CD4-positive, alpha-beta memory T cell (primary cell): Measurements from ENCODE around the gene RBP7. TPM values are rescaled to one million over a fixed set of nuclear protein-coding genes. Genes with fewer than 3 reads are reported as not detected.

Source experiments
- microRNA-seq: library from miRNA; unstranded; fragments of <30 nt; microRNA quantifications from one replicate; pipeline ENCODE4 v1.2.0, GENCODE V29; 2021; ENCODE audit warnings: borderline replicate concordance, borderline number of aligned reads, borderline microRNAs expressed, mixed read lengths
- polyA plus RNA-seq, 2 donors: library from polyadenylated mRNA; unstranded; fragments of 300-500 nt; fragmentation: Illumina TruSeq; gene quantifications; one replicate each; pipeline ENCODE4 v1.2.3, GENCODE V29; 2021
- total RNA-seq, 2 experiments: library from RNA; stranded (reverse); gene quantifications; one replicate each; pipeline ENCODE4 v1.2.3, GENCODE V29; 2021

The RBP7 gene
- total and polyA plus RNA-seq, 4 experiments from 2014 or later: not detected

Small RNA genes within 50 kb of the gene (microRNA-seq; reads per million reads assigned to microRNA genes)
- gene MIR5697: not detected

Other genes with a start within 250 kb of the RBP7 start
- 100 to 1,000 TPM; 107 to 109 TPM for gene CLSTN1, start 173.3 kb upstream of the RBP7 start, total RNA-seq
- gene CLSTN1, start 173.3 kb upstream of the RBP7 start, polyA plus RNA-seq: 10 to 100 TPM in 1 of 2 donors, 1 to 10 TPM in 1; 6.9 to 50.9 TPM
- 1 to 10 TPM; 6.3 to 9.1 TPM for gene CTNNBIP1, start 87.0 kb upstream of the RBP7 start, total RNA-seq
- gene CTNNBIP1, start 87.0 kb upstream of the RBP7 start, polyA plus RNA-seq: 10 to 100 TPM in 1 of 2 donors, 1 to 10 TPM in 1; 10.0 to 10.1 TPM
- 10 to 100 TPM; 34.0 to 34.8 TPM for gene LZIC, start 53.8 kb upstream of the RBP7 start, total RNA-seq
- 10 to 100 TPM; 25.7 to 39.3 TPM for gene LZIC, start 53.8 kb upstream of the RBP7 start, polyA plus RNA-seq
- 1 to 10 TPM; 6.1 to 6.7 TPM for gene NMNAT1, start 53.8 kb upstream of the RBP7 start, total RNA-seq
- 1 to 10 TPM in 1 of 2 donors, under 1 TPM in 1; 0.57 to 6.3 TPM for gene NMNAT1, start 53.8 kb upstream of the RBP7 start, polyA plus RNA-seq
- gene UBE4B, start 35.7 kb downstream of the RBP7 start, total RNA-seq: 10 to 100 TPM; 44.1 to 47.6 TPM
- gene UBE4B, start 35.7 kb downstream of the RBP7 start, polyA plus RNA-seq: 1 to 10 TPM; 4.6 to 9.8 TPM
- gene KIF1B, start 213.3 kb downstream of the RBP7 start, total RNA-seq: 10 to 100 TPM; 16.8 to 18.1 TPM
- gene KIF1B, start 213.3 kb downstream of the RBP7 start, polyA plus RNA-seq: 1 to 10 TPM; 1.3 to 4.7 TPM